Activated CD4-positive, alpha-beta T cell treated with anti-CD3 and anti-CD28 coated beads for 48 hours (primary cell): ENCODE measurements around the gene KRTAP9-8.
"Not testable (repeated sequence)": the region's sequence is repeated elsewhere in the genome, so short reads cannot be mapped to it uniquely, and the experiment has no call there.

Experiments used
- DNase-seq: peaks from one replicate; pipeline ENCODE4 v3.0.0-alpha.2; 2020

The KRTAP9-8 gene

GRCh38 chr17:41237949-41238437 is at the start of gene KRTAP9-8:
TSS of gene KRTAP9-8 (plus strand) at chr17:41237999. CDS start at chr17:41238052, 53 bp downstream.
- DNase-seq, result not testable (repeated sequence)

GRCh38 chr17:41189837-41190318 is 47.9 kb upstream of the KRTAP9-8 start, which contains the start of gene KRTAP9-1:
TSS of gene KRTAP9-1 (plus strand) at chr17:41189887. CDS start at chr17:41189887, 0 bp downstream.
- DNase-seq, result not testable (repeated sequence)

GRCh38 chr17:41190328-41190727 is 47.5 kb upstream of the KRTAP9-8 start:
- DNase-seq, result no peak

- no peak for DNase-seq
These were observed 41.7 kb upstream of the KRTAP9-8 start for GRCh38 chr17:41196068-41196467.

- no peak for DNase-seq
These were observed 38.2 kb upstream of the KRTAP9-8 start for GRCh38 chr17:41199421-41200078.

- no peak for DNase-seq
These were observed 25.8 kb upstream of the KRTAP9-8 start for GRCh38 chr17:41211845-41212466.

- DNase-seq, result no peak
These were observed 25.2 kb upstream of the KRTAP9-8 start for GRCh38 chr17:41212524-41213169.

- DNase-seq, result no peak
These were observed 22.1 kb upstream of the KRTAP9-8 start for GRCh38 chr17:41215681-41216080.

- no peak for DNase-seq
These were observed 14.0 kb upstream of the KRTAP9-8 start for GRCh38 chr17:41223821-41224220.

GRCh38 chr17:41226051-41226450 is 11.7 kb upstream of the KRTAP9-8 start:
- no peak for DNase-seq

GRCh38 chr17:41226598-41227095 is 11.2 kb upstream of the KRTAP9-8 start, which contains the start of gene KRTAP9-2:
TSS of gene KRTAP9-2 (plus strand) at chr17:41226648. CDS start at chr17:41226655, 7 bp downstream.
- not testable (repeated sequence) for DNase-seq

GRCh38 chr17:41230094-41230493 is 7.7 kb upstream of the KRTAP9-8 start:
- DNase-seq, result no peak

GRCh38 chr17:41231731-41232130 is 6.1 kb upstream of the KRTAP9-8 start:
- DNase-seq, result no peak

GRCh38 chr17:41232399-41233105 is 5.2 kb upstream of the KRTAP9-8 start, which contains the start of gene KRTAP9-3:
TSS of gene KRTAP9-3 (plus strand) at chr17:41232449. CDS start at chr17:41232502, 53 bp downstream.
- DNase-seq, result not testable (repeated sequence)

GRCh38 chr17:41237116-41237515 is 683 bp upstream of the KRTAP9-8 start:
- DNase-seq, result not testable (repeated sequence)

GRCh38 chr17:41246995-41247787 is 9.4 kb downstream of the KRTAP9-8 start:
- not testable (repeated sequence) for DNase-seq

GRCh38 chr17:41249637-41250240 is 11.9 kb downstream of the KRTAP9-8 start, which contains the start of gene KRTAP9-4:
TSS of gene KRTAP9-4 (plus strand) at chr17:41249687. CDS start at chr17:41249721, 34 bp downstream.
- DNase-seq, result not testable (repeated sequence)

- DNase-seq, result no peak
These were observed 13.5 kb downstream of the KRTAP9-8 start for GRCh38 chr17:41251261-41251660.

- no peak for DNase-seq
These were observed 17.1 kb downstream of the KRTAP9-8 start for GRCh38 chr17:41254861-41255260.

GRCh38 chr17:41255381-41256290 is 17.8 kb downstream of the KRTAP9-8 start, which contains the start of gene KRTAP9-9:
TSS of gene KRTAP9-9 (plus strand) at chr17:41255384.
- not testable (repeated sequence) for DNase-seq
